ENCODE measurements around the gene TNNT3.

DNA sequence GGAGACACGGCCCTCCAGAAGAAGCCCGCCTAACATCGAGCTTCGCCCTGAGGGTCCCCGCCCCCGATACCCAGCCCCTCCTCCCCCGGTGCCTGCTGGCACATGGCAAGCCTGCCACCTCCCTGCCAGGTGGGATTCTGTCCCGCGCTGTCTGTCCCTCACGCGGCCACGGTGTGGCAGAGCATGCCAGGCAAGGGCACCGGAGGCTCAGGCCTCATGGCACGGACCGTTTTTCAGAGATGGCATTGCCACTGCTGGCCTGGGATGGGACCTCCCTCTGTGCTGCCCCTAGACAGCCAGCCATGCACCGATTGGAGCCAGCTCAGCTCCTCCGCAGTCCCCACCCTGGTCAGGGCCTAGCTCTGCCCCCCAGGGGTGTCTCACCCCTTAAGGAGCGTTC lies 47.0 kb downstream of the TNNT3 start:
- TF ChIP-seq POLR2A (IDR thresholded peaks at IDR 0.05; ENCODE audit: low read length) = no peak
- TF ChIP-seq GATA1 (IDR thresholded peaks at IDR 0.05; ENCODE audit: low read depth, low read length) = no peak
